Endodermal cell (in vitro differentiated cells): ENCODE results near the gene CLIC6. TPM values are rescaled to one million over a fixed set of nuclear protein-coding genes. Genes with fewer than 3 reads are reported as not detected.

ENCODE experiments used
- DNase-seq: peaks from one replicate; pipeline ENCODE4 v3.0.0-alpha.2; 2017
- H3K27ac ChIP-seq: 2 replicates; pipeline ENCODE4 v1.5.1; 2013; ENCODE audit warnings: mild to moderate bottlenecking, low read depth, low read length, moderate library complexity
- H3K27me3 ChIP-seq: 2 replicates; pipeline ENCODE4 v1.6.1; 2013; ENCODE audit warnings: mild to moderate bottlenecking, low read length, moderate library complexity; ENCODE audit not compliant: insufficient read depth, control insufficient read depth, poor library complexity, severe bottlenecking
- H3K36me3 ChIP-seq: 2 replicates; pipeline ENCODE4 v1.7.0; 2013; ENCODE audit warnings: mild to moderate bottlenecking, low read length, moderate library complexity; ENCODE audit not compliant: control insufficient read depth, insufficient read depth
- H3K4me1 ChIP-seq: one replicate; pipeline ENCODE4 v1.7.0; 2013; ENCODE audit warnings: low read length; ENCODE audit not compliant: control insufficient read depth, insufficient read depth
- H3K4me3 ChIP-seq: 2 replicates; pipeline ENCODE4 v1.5.1; 2013; ENCODE audit warnings: mild to moderate bottlenecking, low read length, moderate library complexity
- H3K9ac ChIP-seq: 2 replicates; pipeline ENCODE4 v1.6.1; 2013; ENCODE audit warnings: mild to moderate bottlenecking, low read length, moderate library complexity; ENCODE audit not compliant: poor library complexity, severe bottlenecking; ENCODE audit errors: extremely low read depth
- H3K9me3 ChIP-seq: 2 replicates; pipeline ENCODE4 v1.6.1; 2013; ENCODE audit warnings: mild to moderate bottlenecking, low read length, moderate library complexity; ENCODE audit not compliant: control insufficient read depth
- H3K27ac Mint-ChIP-seq: 2 replicates; pipeline ENCODE4 v1.8.0; 2020; ENCODE audit warnings: mixed read lengths
- H3K27me3 Mint-ChIP-seq: 2 replicates; pipeline ENCODE4 v1.8.0; 2021; ENCODE audit warnings: mild to moderate bottlenecking, mixed read lengths; ENCODE audit not compliant: insufficient read depth
- H3K36me3 Mint-ChIP-seq: 2 replicates; pipeline ENCODE4 v1.8.0; 2020; ENCODE audit warnings: low read depth, mixed read lengths
- H3K4me1 Mint-ChIP-seq: 2 replicates; pipeline ENCODE4 v1.8.0; 2020; ENCODE audit warnings: mixed read lengths
- H3K4me3 Mint-ChIP-seq: 2 replicates; pipeline ENCODE4 v1.8.0; 2020; ENCODE audit warnings: mild to moderate bottlenecking, moderate library complexity, mixed read lengths
- H3K9me3 Mint-ChIP-seq: 2 replicates; pipeline ENCODE4 v1.8.0; 2020; ENCODE audit warnings: mild to moderate bottlenecking, mixed read lengths
- WGBS, 2 experiments: methylation state at CpG; one replicate each; pipeline versions ENCODE4 v1.1.5 to v1.1.7; 2013; ENCODE audit warnings: missing lambda C conversion rate in 2 of 2, mixed read lengths in 1 of 2; ENCODE audit not compliant: insufficient coverage in 1 of 2, insufficient read length in 1 of 2; 5-methylcytosine and 5-hydroxymethylcytosine counted together
- total RNA-seq, 2 donors: library from RNA; stranded (reverse); fragmentation: NEBNext Ultra II Directional in 1 of 2; extraction: Animal tissue kit (Norgen Biotek cat#: 25700) in 1 of 2; gene quantifications; 2 replicates in 1 of 2; 3 replicates in 1 of 2; pipeline ENCODE4 v1.2.1, GENCODE V29; 2021
- TF ChIP-seq, protein P1 (sequence below): fragments of 200-600 bp; sonication (generic); conservative IDR thresholded peaks from 2 replicates; pipeline ENCODE4 v1.5.0; 2021; ENCODE audit warnings: antibody characterized with exemption, mild to moderate bottlenecking

CLIC6 gene
- total RNA-seq, 2 donors from 2014 or later, result 1.7 to 2.4 TPM

DNA sequence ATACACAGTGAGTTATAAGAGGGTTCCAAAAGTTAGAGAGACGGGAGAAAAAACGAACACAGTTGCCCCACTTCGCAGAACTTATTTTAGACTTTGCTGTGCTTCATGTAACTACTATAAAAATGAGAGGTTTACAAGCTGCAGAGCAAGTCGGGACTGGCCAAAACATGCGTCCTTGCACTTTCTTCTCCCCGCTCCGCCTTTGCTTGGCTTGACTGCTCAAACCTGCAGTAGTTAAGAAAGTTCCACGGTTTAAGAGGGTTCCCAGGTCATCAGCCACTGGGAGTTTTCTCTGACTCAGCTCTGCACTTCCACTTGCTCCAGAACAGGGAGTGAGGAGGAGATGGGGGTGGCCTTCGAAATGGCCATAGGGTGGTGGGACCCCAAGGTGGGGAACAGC lies 36.2 kb downstream of the CLIC6 start:
- no peak overlapping the region for H3K27ac Mint-ChIP-seq
- H3K9ac ChIP-seq, result no peak overlapping the region
- no peak overlapping the region for H3K4me3 Mint-ChIP-seq
- no peaks in the 10 kb centered on the region for H3K27me3 ChIP-seq
- H3K9me3 ChIP-seq, result no peaks in the 10 kb centered on the region
- H3K4me1 ChIP-seq, result no peaks in the 10 kb centered on the region
- WGBS, 2 experiments, result 93 to 99% methylated on average over 8 to 9 of the region's 9 CpGs
- no peaks in the 10 kb centered on the region for H3K36me3 Mint-ChIP-seq
- H3K4me3 ChIP-seq, result no peak overlapping the region
- TF ChIP-seq, protein P1, sequence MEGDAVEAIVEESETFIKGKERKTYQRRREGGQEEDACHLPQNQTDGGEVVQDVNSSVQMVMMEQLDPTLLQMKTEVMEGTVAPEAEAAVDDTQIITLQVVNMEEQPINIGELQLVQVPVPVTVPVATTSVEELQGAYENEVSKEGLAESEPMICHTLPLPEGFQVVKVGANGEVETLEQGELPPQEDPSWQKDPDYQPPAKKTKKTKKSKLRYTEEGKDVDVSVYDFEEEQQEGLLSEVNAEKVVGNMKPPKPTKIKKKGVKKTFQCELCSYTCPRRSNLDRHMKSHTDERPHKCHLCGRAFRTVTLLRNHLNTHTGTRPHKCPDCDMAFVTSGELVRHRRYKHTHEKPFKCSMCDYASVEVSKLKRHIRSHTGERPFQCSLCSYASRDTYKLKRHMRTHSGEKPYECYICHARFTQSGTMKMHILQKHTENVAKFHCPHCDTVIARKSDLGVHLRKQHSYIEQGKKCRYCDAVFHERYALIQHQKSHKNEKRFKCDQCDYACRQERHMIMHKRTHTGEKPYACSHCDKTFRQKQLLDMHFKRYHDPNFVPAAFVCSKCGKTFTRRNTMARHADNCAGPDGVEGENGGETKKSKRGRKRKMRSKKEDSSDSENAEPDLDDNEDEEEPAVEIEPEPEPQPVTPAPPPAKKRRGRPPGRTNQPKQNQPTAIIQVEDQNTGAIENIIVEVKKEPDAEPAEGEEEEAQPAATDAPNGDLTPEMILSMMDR, result no peak
- DNase-seq, result no peak
- H3K36me3 ChIP-seq, result no peaks in the 10 kb centered on the region
- no peak overlapping the region for H3K27ac ChIP-seq
- H3K27me3 Mint-ChIP-seq, result peaks cover 3% of the 10 kb centered on the region
- H3K4me1 Mint-ChIP-seq, result no peaks in the 10 kb centered on the region
- H3K9me3 Mint-ChIP-seq, result no peaks in the 10 kb centered on the region

DNA sequence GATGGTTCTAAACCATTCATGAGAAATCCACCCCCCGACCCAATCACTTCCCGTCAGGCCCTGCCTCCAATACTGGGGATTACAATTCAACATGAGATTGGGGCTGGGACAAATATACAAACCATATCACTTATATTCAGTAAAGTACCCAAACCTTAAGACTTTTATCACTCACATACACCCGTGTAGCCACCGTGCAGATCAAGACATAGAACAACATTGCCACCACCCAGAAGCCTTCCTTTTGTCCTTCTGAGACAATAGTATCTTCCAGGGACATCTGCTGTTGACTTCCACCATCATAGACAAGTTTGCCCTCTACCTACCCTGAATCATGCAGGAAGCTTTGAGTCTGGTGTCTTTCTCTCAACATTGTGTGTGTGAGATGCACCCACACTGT lies 37.5 kb downstream of the CLIC6 start:
- Mint-ChIP-seq H3K9me3 (no peaks in the 10 kb centered on the region), H3K4me1 (no peaks in the 10 kb centered on the region), H3K4me3 (no peak overlapping the region), H3K27me3 (peaks cover 3% of the 10 kb centered on the region), H3K27ac (no peak overlapping the region), H3K36me3 (no peaks in the 10 kb centered on the region)
- WGBS, 2 experiments, result 97 to 100% methylated on average over 2 to 4 of the region's 4 CpGs
- Histone ChIP-seq H3K4me3 (no peak overlapping the region), H3K27ac (no peak overlapping the region), H3K4me1 (no peaks in the 10 kb centered on the region), H3K27me3 (no peaks in the 10 kb centered on the region), H3K36me3 (no peaks in the 10 kb centered on the region), H3K9me3 (no peaks in the 10 kb centered on the region), H3K9ac (no peak overlapping the region)
- DNase-seq, result no peak
- TF ChIP-seq, protein P1, result no peak

DNA sequence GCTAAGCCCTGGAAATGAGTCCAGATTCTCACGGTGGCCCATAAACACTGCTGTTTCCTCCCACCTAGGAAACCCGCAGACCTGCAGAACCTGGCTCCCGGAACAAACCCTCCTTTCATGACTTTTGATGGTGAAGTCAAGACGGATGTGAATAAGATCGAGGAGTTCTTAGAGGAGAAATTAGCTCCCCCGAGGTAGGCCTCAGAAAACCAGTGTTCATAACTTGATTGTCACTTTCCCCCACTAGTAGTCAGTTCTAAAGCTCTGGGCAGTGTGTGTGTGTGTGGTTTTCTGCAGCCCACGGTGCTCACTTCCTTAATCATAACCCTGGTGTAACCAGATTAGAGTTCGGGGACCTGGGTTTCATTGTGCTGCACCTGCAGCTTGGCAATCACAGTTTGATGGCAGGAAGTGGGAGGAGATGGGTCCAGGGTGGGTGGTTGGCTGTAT lies 39.1 kb downstream of the CLIC6 start:
- 83 to 89% methylated on average over 4 to 8 of the region's 8 CpGs for WGBS, 2 experiments
- Histone ChIP-seq H3K27ac (no peak overlapping the region), H3K4me1 (no peaks in the 10 kb centered on the region), H3K9ac (no peak overlapping the region), H3K27me3 (no peaks in the 10 kb centered on the region), H3K36me3 (no peaks in the 10 kb centered on the region), H3K4me3 (no peak overlapping the region), H3K9me3 (no peaks in the 10 kb centered on the region)
- no peaks in the 10 kb centered on the region for H3K4me1 Mint-ChIP-seq
- DNase-seq, result no peak
- H3K4me3 Mint-ChIP-seq, result no peak overlapping the region
- H3K27ac Mint-ChIP-seq, result no peak overlapping the region
- no peaks in the 10 kb centered on the region for H3K36me3 Mint-ChIP-seq
- no peaks in the 10 kb centered on the region for H3K9me3 Mint-ChIP-seq
- TF ChIP-seq, protein P1, result no peak
- H3K27me3 Mint-ChIP-seq, result peaks cover 3% of the 10 kb centered on the region
